Upper lobe of right lung (tissue), 1 donor: ENCODE measurements around the gene DPEP1. TPM values are rescaled to one million over a fixed set of nuclear protein-coding genes. Genes with fewer than 3 reads are reported as not detected.

Experiments
- ATAC-seq: fragments of 200-7000 bp; cut with Tn5 transposase; one replicate; pipeline ENCODE4 v1.9.1; 2020; ENCODE audit warnings: mild to moderate bottlenecking, moderate library complexity
- DNase-seq: peaks from one replicate; pipeline ENCODE4 v3.0.0-alpha.2; 2020
- H3K27ac ChIP-seq: fragments of 200-600 bp; one replicate; pipeline ENCODE4 v1.8.0; 2022
- H3K27me3 ChIP-seq: fragments of 200-600 bp; one replicate; pipeline ENCODE4 v1.8.0; 2022; ENCODE audit warnings: mild to moderate bottlenecking
- H3K36me3 ChIP-seq: fragments of 200-600 bp; one replicate; pipeline ENCODE4 v1.8.0; 2022
- H3K4me1 ChIP-seq: fragments of 200-600 bp; one replicate; pipeline ENCODE4 v1.8.0; 2022
- H3K4me3 ChIP-seq: fragments of 200-600 bp; one replicate; pipeline ENCODE4 v1.8.0; 2022; ENCODE audit warnings: mild to moderate bottlenecking
- H3K9me3 ChIP-seq: fragments of 200-600 bp; one replicate; pipeline ENCODE4 v1.8.0; 2022
- CTCF ChIP-seq: fragments of 200-600 bp; IDR thresholded peaks from one replicate; pipeline ENCODE4 v1.8.0; 2022; ENCODE audit warnings: antibody characterized with exemption
- intact Hi-C: fragments of 100-400 bp; cut with DNase I; formaldehyde crosslinking; loops from one replicate; pipeline ENCODE4 v1.11.0; 2022
- total RNA-seq: library from RNA; stranded (reverse); fragmentation: NEBNext Ultra II Directional; extraction: Animal tissue kit (Norgen Biotek cat#: 25700); gene quantifications from one replicate; pipeline ENCODE4 v1.2.1, GENCODE V29; 2021
- donor health status: DM: no; HTN: yes; CAD: no; lungs with severe emphysema.

Gene DPEP1
- total RNA-seq, 1 donor from 2014 or later, result 3.0 TPM

GRCh38 chr16:89596061-89596689 lies 17.3 kb upstream of the DPEP1 start:
- Histone ChIP-seq H3K36me3 (no peaks in the 10 kb centered on the region), H3K27me3 (no peaks in the 10 kb centered on the region), H3K4me3 (no peak overlapping the region), H3K4me1 (no peaks in the 10 kb centered on the region), H3K9me3 (no peaks in the 10 kb centered on the region), H3K27ac (no peak overlapping the region)
- no peak for DNase-seq
- no peak for ATAC-seq
- no peak for TF ChIP-seq CTCF
- intact Hi-C loops, result no loop called here

- TF ChIP-seq CTCF, result no peak
- intact Hi-C loops, result no loop called here
- DNase-seq (no peak), ATAC-seq (no peak)
- Histone ChIP-seq H3K4me1 (peaks cover 2% of the 10 kb centered on the region), H3K27me3 (no peaks in the 10 kb centered on the region), H3K36me3 (no peaks in the 10 kb centered on the region), H3K9me3 (no peaks in the 10 kb centered on the region), H3K4me3 (no peak overlapping the region), H3K27ac (no peak overlapping the region)
Observed at GRCh38 chr16:89596957-89597649, 16.3 kb upstream of the DPEP1 start.

DNA sequence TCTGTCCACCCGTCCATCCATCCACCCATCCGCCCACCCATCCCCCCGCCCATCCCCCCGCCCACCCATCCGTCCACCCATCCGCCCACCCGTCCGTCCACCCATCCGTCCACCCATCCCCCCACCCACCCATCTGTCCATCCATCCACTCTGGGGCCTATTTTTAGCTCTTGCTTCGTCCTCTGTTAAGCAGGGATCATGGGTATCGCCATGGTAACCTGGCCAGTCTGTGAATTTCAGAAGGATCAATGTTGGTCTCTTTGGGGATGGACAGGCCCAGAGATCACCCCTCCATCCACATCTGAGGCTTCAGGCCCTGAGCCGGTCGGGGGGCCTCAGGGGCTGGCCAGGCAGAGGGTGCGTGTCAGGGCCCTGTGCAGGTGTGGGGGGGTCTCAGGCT lies 15.2 kb upstream of the DPEP1 start:
- no peak for TF ChIP-seq CTCF
- DNase-seq (no peak), ATAC-seq (no peak)
- no peak overlapping the region for H3K4me3 ChIP-seq
- H3K27me3 ChIP-seq, result no peaks in the 10 kb centered on the region
- H3K9me3 ChIP-seq, result no peaks in the 10 kb centered on the region
- peaks cover 9% of the 10 kb centered on the region for H3K4me1 ChIP-seq
- no peaks in the 10 kb centered on the region for H3K36me3 ChIP-seq
- intact Hi-C loops, result no loop called here
- H3K27ac ChIP-seq, result no peak overlapping the region

GRCh38 chr16:89599451-89599858 lies 14.0 kb upstream of the DPEP1 start:
- H3K27ac ChIP-seq, result no peak overlapping the region
- peak; percentile 16 for TF ChIP-seq CTCF
- intact Hi-C loops, result no loop called here
- no peaks in the 10 kb centered on the region for H3K9me3 ChIP-seq
- no peaks in the 10 kb centered on the region for H3K36me3 ChIP-seq
- no peak overlapping the region for H3K4me3 ChIP-seq
- peak; percentile 32 for ATAC-seq
- no peaks in the 10 kb centered on the region for H3K27me3 ChIP-seq
- no peak for DNase-seq
- H3K4me1 ChIP-seq, result peaks cover 9% of the 10 kb centered on the region

DNA sequence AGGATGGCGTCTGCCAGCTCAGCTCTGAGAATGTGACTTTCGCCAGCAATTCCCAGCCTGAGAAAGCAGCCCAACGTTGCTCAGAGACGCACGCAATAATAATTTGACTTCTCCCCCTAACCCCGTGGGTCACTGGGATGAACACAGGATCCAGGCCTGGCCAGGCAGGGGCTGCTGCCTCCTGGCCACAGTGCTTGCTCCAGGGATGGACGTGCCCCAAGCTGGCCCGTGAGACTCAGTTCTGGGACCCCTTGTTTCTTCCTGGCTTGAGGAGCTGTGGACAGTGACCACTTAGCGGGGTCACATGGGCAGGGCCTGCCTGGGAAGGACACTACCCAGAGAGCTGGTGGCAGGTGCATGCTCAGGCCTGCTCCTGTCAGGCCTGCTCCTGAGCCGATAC lies 13.5 kb upstream of the DPEP1 start:
- DNase-seq (no peak), ATAC-seq (no peak)
- H3K4me1 ChIP-seq, result peaks cover 9% of the 10 kb centered on the region
- intact Hi-C loops, result no loop called here
- H3K36me3 ChIP-seq, result no peaks in the 10 kb centered on the region
- no peak for TF ChIP-seq CTCF
- H3K27ac ChIP-seq, result no peak overlapping the region
- H3K4me3 ChIP-seq, result no peak overlapping the region
- H3K9me3 ChIP-seq, result no peaks in the 10 kb centered on the region
- no peaks in the 10 kb centered on the region for H3K27me3 ChIP-seq
